Upper lobe of left lung (tissue), 4 donors: ENCODE results near the gene MDFI.

Source experiments
- EP300 ChIP-seq, 4 donors: sonication (generic); formaldehyde crosslinking; IDR thresholded peaks; one replicate each; pipeline ENCODE4 v1.5.1; 2017; ENCODE audit warnings: antibody characterized with exemption in 4 of 4, control low read depth in 2 of 4
- POLR2A ChIP-seq, 4 donors: fragments of 450-650 bp; IDR thresholded peaks; one replicate each; pipeline ENCODE4 v1.5.1; 2016 to 2017; ENCODE audit warnings: antibody characterized with exemption in 4 of 4, mild to moderate bottlenecking in 2 of 4
- POLR2AphosphoS5 ChIP-seq, 2 donors: sonication (generic); formaldehyde crosslinking; IDR thresholded peaks; one replicate each; pipeline ENCODE4 v1.5.1; 2017; ENCODE audit warnings: antibody characterized with exemption in 2 of 2
- TF ChIP-seq, protein P1 (sequence below), 6 experiments: fragments of 450-650 bp in 4 of 6; fragments of 200-600 bp in 2 of 6; sonication (generic) in 2 of 6; IDR thresholded peaks; one replicate each; pipeline ENCODE4 v1.5.1; 2016 to 2019; ENCODE audit warnings: antibody characterized with exemption in 6 of 6

DNA sequence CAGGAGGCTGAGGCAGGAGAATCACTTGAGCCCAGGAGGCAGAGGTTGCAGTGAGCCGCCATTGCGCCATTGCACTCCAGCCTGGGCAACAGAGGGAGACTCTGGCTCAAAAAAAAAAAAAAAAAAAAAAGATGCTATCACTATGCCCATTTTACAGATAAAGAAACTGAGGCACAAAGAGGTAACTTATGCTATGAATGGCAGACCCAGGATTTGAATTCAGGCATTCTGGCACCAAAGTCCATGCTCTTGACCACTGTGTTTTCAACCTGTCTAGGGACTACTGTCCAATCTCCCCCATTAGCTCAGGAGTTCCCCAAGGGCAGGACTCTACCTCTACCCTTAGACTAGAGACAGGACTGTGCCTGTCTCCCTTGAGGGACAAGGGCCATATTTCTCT lies 9.1 kb upstream of the MDFI start:
- TF ChIP-seq, protein P1, sequence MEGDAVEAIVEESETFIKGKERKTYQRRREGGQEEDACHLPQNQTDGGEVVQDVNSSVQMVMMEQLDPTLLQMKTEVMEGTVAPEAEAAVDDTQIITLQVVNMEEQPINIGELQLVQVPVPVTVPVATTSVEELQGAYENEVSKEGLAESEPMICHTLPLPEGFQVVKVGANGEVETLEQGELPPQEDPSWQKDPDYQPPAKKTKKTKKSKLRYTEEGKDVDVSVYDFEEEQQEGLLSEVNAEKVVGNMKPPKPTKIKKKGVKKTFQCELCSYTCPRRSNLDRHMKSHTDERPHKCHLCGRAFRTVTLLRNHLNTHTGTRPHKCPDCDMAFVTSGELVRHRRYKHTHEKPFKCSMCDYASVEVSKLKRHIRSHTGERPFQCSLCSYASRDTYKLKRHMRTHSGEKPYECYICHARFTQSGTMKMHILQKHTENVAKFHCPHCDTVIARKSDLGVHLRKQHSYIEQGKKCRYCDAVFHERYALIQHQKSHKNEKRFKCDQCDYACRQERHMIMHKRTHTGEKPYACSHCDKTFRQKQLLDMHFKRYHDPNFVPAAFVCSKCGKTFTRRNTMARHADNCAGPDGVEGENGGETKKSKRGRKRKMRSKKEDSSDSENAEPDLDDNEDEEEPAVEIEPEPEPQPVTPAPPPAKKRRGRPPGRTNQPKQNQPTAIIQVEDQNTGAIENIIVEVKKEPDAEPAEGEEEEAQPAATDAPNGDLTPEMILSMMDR (IDR thresholded peaks at IDR 0.05), result no peak
- TF ChIP-seq EP300 (IDR thresholded peaks at IDR 0.05) (no peak), POLR2A (IDR thresholded peaks at IDR 0.05) (no peak), POLR2AphosphoS5 (IDR thresholded peaks at IDR 0.05) (no peak)
